Ovary (tissue), 9 donors: ENCODE results near the gene GPR171. TPM values are rescaled to one million over a fixed set of nuclear protein-coding genes. Genes with fewer than 3 reads are reported as not detected.
"Not testable (repeated sequence)": the region's sequence is repeated elsewhere in the genome, so short reads cannot be mapped to it uniquely, and the experiment has no call there.

Experiments used
- DNase-seq, 5 donors: peaks; one replicate each; pipeline ENCODE4 v3.0.0-alpha.2; 2019 to 2020
- H3K27ac ChIP-seq, 2 donors: fragments of 200-600 bp; one replicate each; pipeline versions ENCODE4 v1.5.1 to v1.8.0; 2019 to 2022
- H3K27me3 ChIP-seq: fragments of 200-600 bp; one replicate; pipeline ENCODE4 v1.8.0; 2022
- H3K36me3 ChIP-seq: fragments of 200-600 bp; sonication (generic); one replicate; pipeline ENCODE4 v1.5.1; 2019
- H3K4me1 ChIP-seq: one replicate; pipeline ENCODE4 v1.8.1; 2013; ENCODE audit warnings: mild to moderate bottlenecking, moderate library complexity; ENCODE audit not compliant: insufficient read depth
- H3K4me3 ChIP-seq: fragments of 200-600 bp; sonication (generic); one replicate; pipeline ENCODE4 v1.5.1; 2017
- H3K9me3 ChIP-seq, 2 donors: fragments of 200-600 bp in 1 of 2; sonication (generic) in 1 of 2; one replicate each; pipeline versions ENCODE4 v1.5.1 to v1.8.1; 2013 to 2019; ENCODE audit warnings: mild to moderate bottlenecking in 1 of 2, moderate library complexity in 1 of 2
- EP300 ChIP-seq: sonication (generic); formaldehyde crosslinking; IDR thresholded peaks from one replicate; pipeline ENCODE4 v1.6.1; 2017; ENCODE audit warnings: antibody characterized with exemption
- POLR2A ChIP-seq: fragments of 450-650 bp; IDR thresholded peaks from one replicate; pipeline ENCODE4 v1.6.1; 2017; ENCODE audit warnings: antibody characterized with exemption, mild to moderate bottlenecking, moderate library complexity
- WGBS, 3 donors: extraction: QIAGEN DNeasy Blood & Tissue Kit in 1 of 3; methylation state at CpG; one replicate each; pipeline versions ENCODE4 v1.1.5 to v1.1.7; 2013 to 2017; 5-methylcytosine and 5-hydroxymethylcytosine counted together
- intact Hi-C, 4 donors: fragments of 100-400 bp; cut with DNase I; formaldehyde crosslinking; loops; one replicate each; pipeline versions ENCODE4 v1.11.0 to v1.15.1; 2022 to 2023
- polyA plus RNA-seq, 2 donors: library from polyadenylated mRNA; stranded (reverse); fragments of 200-250 nt in 1 of 2; fragments of 350-450 nt in 1 of 2; fragmentation: Illumina TruSeq in 1 of 2; extraction: RNeasy Lipid Tissue Mini Kit (QIAGEN cat#74804) in 1 of 2; gene quantifications; one replicate each; pipeline ENCODE4 v1.2.3, GENCODE V29; 2013 to 2014
- total RNA-seq, 7 donors: library from RNA; depleted of rRNA in 2 of 7; stranded (reverse); fragments of >200 nt in 2 of 7; fragmentation: NEBNext Ultra II Directional in 3 of 7; extraction: Animal tissue kit (Norgen Biotek cat#: 25700) in 3 of 7; gene quantifications; one replicate each; pipeline versions ENCODE4 v1.1.0 to v1.2.4, GENCODE V29; 2016 to 2023
- TF ChIP-seq, protein P1 (sequence below), 3 donors: fragments of 450-650 bp in 2 of 3; fragments of 200-600 bp in 1 of 3; IDR thresholded peaks; one replicate each; pipeline versions ENCODE4 v1.5.1 to v1.8.0; 2016 to 2022; ENCODE audit warnings: antibody characterized with exemption in 3 of 3, mild to moderate bottlenecking in 1 of 3
- donor health status: DM: no; HTN: no; CAD: no; lungs with moderate emphysema.
- donor health status: DM: no; HTN: no; CAD: no.
- donor health status: Bipolar disorder and iron deficiency.
- donor health status: DM: yes; HTN: yes; CAD: no.
- donor health status: DM: no; HTN: no; CAD: no.
- donor health status: DM: yes; HTN: yes; CAD: no.

Gene GPR171
- total and polyA plus RNA-seq, 9 donors = 0.21 to 2.6 (median 0.85) TPM; not detected in 3

DNA sequence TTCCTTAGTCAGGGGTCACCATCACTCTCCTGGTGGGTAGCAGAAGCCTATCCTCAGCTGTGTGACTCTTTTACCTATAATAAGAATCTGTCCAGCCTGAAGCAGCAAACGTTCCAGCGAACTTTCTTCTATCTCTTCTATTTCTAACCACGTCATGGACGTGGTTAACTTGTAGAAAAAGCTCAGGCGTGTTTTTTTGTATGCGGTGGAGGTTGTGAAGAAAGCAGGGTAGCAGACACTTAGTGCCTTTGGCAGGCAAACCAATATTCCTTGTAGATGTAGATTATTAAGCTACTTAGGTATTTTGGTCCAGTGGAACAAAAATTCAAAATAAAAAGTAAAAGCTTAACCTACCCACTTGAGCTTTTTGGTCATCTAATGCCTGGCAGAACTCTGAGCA lies 31.8 kb upstream of the GPR171 start:
- no peak for DNase-seq
- WGBS, 3 donors = 82 to 95% (median 90%) methylated on average over 6 of the region's 6 CpGs
- intact Hi-C loops = no loop called here
- H3K4me1 ChIP-seq = no peaks in the 10 kb centered on the region
- no peaks in the 10 kb centered on the region for H3K27me3 ChIP-seq
- H3K27ac ChIP-seq = no peak overlapping the region
- H3K9me3 ChIP-seq = no peaks in the 10 kb centered on the region
- H3K4me3 ChIP-seq = no peak overlapping the region
- TF ChIP-seq, protein P1, sequence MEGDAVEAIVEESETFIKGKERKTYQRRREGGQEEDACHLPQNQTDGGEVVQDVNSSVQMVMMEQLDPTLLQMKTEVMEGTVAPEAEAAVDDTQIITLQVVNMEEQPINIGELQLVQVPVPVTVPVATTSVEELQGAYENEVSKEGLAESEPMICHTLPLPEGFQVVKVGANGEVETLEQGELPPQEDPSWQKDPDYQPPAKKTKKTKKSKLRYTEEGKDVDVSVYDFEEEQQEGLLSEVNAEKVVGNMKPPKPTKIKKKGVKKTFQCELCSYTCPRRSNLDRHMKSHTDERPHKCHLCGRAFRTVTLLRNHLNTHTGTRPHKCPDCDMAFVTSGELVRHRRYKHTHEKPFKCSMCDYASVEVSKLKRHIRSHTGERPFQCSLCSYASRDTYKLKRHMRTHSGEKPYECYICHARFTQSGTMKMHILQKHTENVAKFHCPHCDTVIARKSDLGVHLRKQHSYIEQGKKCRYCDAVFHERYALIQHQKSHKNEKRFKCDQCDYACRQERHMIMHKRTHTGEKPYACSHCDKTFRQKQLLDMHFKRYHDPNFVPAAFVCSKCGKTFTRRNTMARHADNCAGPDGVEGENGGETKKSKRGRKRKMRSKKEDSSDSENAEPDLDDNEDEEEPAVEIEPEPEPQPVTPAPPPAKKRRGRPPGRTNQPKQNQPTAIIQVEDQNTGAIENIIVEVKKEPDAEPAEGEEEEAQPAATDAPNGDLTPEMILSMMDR (IDR thresholded peaks at IDR 0.05) = no peak
- no peak for TF ChIP-seq EP300
- no peak for TF ChIP-seq POLR2A
- H3K36me3 ChIP-seq = no peaks in the 10 kb centered on the region

- no peak for DNase-seq
- Histone ChIP-seq H3K36me3 (no peaks in the 10 kb centered on the region), H3K27me3 (no peaks in the 10 kb centered on the region), H3K27ac (no peak overlapping the region), H3K4me1 (peaks cover 2% of the 10 kb centered on the region), H3K4me3 (no peak overlapping the region), H3K9me3 (no peaks in the 10 kb centered on the region)
- TF ChIP-seq EP300 = no peak
- 93 to 96% (median 95%) methylated on average over 4 of the region's 4 CpGs for WGBS, 3 donors
- intact Hi-C loops = no loop called here
These were observed 30.0 kb upstream of the GPR171 start for GRCh38 chr3:151232991-151233390.

DNA sequence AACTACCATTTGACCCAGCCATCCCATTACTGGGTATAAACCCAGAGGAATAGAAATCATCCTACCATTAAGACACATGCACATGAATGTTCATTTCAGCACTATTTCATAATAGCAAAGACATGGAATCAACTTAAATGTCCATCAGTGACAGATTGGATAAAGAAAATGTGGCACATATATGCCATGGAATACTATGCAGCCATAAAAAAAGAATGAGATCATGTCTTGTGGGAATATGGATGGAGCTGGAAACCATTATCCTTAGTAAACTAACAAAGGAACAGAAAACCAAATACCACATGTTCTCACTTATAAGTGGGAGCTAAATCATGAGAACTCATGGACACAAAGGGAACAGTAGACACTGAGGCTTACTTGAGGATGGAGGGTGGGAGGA lies 29.4 kb upstream of the GPR171 start:
- intact Hi-C loops, H3K36me3 ChIP-seq, H3K4me3 ChIP-seq, H3K27ac ChIP-seq, H3K27me3 ChIP-seq, DNase-seq, H3K9me3 ChIP-seq, H3K4me1 ChIP-seq: not testable (repeated sequence)

DNA sequence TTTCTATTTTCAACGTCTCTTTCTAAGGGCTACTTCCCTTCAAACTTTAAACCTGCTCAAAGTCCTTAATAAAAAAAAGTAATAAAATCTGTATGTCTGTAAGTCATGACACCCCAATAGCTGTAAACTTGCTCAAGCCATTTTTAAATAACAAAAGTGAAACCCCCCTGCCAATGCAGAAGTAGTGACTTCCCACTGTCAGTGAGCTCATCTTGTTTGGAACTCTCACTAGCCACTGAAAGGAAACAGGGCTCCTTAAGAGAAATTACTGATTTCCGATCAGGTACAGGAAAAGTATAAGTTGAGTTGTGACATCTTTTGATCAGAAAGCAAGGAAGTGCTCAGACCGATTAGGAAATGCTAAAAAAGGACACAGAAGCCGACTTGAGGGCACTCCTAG lies 27.6 kb upstream of the GPR171 start:
- Histone ChIP-seq H3K36me3 (no peaks in the 10 kb centered on the region), H3K9me3 (no peaks in the 10 kb centered on the region), H3K27ac (no peak overlapping the region), H3K4me1 (peaks cover 3% of the 10 kb centered on the region), H3K27me3 (no peaks in the 10 kb centered on the region), H3K4me3 (no peak overlapping the region)
- TF ChIP-seq POLR2A (no peak), EP300 (no peak)
- TF ChIP-seq, protein P1 (IDR thresholded peaks at IDR 0.05) = no peak
- no peak for DNase-seq
- 57 to 63% (median 61%) methylated on average over 4 of the region's 4 CpGs for WGBS, 3 donors
- intact Hi-C loops = no loop called here

- Histone ChIP-seq H3K4me3 (no peak overlapping the region), H3K9me3 (no peaks in the 10 kb centered on the region), H3K4me1 (peaks cover 3% of the 10 kb centered on the region), H3K27me3 (no peaks in the 10 kb centered on the region), H3K36me3 (no peaks in the 10 kb centered on the region), H3K27ac (no peak overlapping the region)
- 21 to 50% (median 29%) methylated on average over 1 of the region's 1 CpG for WGBS, 3 donors
- DNase-seq = no peak
- intact Hi-C loops = loop anchor here (2.0 to 10.0 kb wide), 3 partner anchors 54 to 56 kb away; no protein-coding TSS in a partner anchor
- TF ChIP-seq, protein P1 (IDR thresholded peaks at IDR 0.05) = no peak
- no peak for TF ChIP-seq EP300
- no peak for TF ChIP-seq POLR2A
These were observed 25.6 kb upstream of the GPR171 start for GRCh38 chr3:151228666-151229040.
